HG02938 (cell line): Measurements from ENCODE around the gene LILRB3.
"Not testable (repeated sequence)": the region's sequence is repeated elsewhere in the genome, so short reads cannot be mapped to it uniquely, and the experiment has no call there.

Experiments used
- ATAC-seq: cut with Tn5 transposase; IDR thresholded peaks from one replicate; pipeline ENCODE4 v1.9.1; 2021; ENCODE audit warnings: mild to moderate bottlenecking, moderate library complexity; ENCODE audit not compliant: unreplicated experiment

LILRB3 gene

DNA sequence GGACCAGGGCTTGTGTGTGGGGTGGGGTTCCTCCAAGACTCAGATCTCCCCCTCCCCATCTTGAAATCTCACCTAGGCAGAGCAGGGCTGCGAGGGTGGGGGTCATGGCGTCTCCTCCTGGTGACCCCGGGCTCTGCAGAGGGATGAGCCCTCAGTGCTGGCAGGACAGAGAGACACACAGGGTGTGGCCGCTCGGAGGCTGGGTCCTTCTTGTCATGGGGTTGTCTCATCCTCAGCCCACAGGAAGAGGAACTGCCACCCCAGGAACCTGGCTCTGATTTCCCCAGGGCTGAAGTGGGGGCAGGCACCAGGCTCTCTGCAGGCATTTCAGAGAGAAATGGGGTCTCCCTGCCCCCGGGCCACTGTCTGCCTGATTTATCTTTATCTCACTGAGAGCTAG, 19.8 kb upstream of the LILRB3 start, which contains the start of gene LILRA6:
Gene LILRA6, minus strand, starts transcription at position 145 of the 400 bp plus-strand sequence.
- not testable (repeated sequence) for ATAC-seq

DNA sequence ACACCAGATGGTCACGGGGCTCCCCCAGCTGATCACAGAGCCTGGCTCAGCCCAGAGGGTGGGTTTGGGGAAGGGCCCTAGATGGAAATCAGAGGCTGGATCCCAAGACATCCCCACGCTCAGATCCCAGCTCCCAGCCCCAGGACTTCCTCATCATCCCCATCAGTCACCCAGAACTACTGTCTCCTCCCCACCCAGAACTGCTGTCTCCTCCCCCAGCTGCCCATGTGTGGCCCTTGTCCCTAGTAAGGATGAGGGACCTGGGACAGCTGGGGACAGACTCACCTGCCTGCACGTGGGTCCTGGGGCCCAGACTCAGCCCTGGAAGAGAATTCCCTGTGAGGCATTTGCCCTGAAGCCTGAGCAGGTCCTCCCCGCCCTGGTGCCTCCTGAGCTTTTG, 19.4 kb upstream of the LILRB3 start:
- not testable (repeated sequence) for ATAC-seq

DNA sequence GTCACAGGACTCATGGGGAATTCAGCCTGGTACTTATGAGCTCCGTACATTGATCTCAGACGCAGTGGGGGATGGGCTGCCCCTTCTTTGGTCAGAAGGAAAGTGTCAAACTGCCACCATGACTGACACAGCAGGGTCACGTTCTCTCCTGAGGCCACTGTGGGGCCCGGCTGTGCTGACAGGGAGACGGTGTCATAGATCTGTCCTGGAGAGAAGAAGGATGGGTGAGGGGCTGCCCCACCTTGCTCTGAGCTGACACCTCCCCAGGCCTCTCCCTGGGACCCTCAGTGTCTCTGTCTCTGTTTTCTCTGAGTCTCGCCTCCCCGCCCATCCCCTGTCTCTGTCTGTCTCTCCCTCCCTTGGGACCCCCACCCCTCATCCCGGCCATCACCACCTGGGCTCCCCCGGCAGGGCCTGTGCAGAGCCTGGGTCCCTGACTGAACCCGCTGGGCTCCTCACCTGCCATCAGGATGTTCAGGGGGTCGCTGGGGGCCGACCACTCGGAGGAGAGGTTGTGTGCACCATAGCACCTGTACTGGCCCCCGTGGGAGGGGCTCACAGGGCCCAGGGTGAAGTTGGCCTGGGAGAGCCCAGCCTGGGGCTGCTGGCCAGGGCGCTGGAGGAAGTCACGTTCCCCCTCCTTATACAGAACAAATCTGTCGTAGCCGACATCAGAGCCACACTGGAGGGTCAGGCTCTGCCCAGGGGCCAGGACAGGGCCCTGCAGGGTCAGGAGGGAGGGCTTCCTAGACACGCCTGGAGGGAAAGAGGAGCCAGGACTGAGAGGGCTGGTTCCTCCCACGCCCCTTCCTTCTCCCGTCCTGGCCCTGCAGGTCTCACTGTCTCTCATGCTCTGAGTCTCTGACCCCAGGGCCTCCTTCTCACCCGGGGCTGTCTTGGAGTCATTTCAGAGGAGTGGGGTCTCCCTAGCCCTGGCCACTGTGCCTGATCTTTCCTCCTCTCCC, 17.8 kb upstream of the LILRB3 start:
- not testable (repeated sequence) for ATAC-seq

DNA sequence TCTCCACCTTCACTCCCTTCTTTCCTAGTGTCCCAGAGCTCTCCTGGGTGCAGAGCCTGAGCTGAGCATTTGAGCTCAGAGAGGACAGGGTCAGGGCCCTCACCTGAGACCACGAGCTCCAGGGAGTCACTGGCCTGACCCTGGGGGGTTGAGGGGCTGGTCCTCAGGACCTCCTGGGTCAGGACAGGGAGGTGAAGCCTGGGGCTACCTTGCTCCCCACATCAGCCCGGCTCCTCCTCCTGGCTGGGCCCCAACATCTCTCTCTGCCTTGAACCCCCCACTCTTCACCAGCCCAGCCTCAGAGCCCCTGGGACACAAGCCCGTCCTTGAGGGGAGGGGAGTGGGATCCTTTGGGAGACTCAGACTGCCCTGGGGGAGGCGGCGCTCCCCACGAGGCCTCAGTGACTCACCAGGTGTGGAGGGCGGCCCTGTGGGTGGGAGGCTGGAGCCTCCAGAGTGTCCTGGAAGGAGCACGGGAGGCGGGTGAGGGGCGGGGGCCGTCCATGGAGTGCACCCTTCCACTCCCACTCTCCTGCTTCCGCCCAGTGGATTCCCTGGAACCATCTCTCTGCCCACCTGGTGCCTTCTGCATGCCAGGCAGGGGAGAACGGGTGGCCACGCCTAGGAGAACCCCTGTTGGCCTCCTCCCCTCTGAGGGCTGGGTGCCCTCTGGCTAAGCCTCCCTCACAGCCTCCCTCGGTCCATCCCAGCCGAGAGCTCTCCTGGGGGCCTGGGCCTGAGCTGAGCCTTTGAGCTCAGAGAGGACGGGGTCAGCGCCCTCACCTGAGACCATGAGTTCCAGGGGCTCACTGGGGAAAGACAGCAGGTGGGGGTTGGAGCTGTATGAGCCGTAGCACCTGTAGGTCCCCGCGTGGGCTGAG, 16.9 kb upstream of the LILRB3 start:
- ATAC-seq: not testable (repeated sequence)

DNA sequence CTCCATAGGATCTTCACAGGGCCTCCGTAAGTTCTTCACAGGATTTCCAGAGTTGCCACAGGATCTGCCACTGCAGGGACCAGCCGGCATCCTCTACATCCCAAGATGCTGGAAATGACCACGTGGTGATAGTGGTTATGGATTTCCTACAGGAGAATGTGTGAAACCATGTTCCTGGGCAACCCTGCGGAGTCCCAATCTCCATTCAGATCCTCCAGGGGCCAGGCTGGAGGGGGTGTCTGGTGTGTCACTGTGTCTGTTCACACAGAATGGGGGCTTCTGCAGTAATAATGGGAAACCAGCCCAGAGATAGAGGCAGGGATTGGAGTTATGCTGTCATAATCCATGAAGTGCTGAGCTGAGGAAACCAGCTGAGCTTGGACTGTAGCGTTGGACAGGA, 11.1 kb upstream of the LILRB3 start:
- no peak for ATAC-seq

DNA sequence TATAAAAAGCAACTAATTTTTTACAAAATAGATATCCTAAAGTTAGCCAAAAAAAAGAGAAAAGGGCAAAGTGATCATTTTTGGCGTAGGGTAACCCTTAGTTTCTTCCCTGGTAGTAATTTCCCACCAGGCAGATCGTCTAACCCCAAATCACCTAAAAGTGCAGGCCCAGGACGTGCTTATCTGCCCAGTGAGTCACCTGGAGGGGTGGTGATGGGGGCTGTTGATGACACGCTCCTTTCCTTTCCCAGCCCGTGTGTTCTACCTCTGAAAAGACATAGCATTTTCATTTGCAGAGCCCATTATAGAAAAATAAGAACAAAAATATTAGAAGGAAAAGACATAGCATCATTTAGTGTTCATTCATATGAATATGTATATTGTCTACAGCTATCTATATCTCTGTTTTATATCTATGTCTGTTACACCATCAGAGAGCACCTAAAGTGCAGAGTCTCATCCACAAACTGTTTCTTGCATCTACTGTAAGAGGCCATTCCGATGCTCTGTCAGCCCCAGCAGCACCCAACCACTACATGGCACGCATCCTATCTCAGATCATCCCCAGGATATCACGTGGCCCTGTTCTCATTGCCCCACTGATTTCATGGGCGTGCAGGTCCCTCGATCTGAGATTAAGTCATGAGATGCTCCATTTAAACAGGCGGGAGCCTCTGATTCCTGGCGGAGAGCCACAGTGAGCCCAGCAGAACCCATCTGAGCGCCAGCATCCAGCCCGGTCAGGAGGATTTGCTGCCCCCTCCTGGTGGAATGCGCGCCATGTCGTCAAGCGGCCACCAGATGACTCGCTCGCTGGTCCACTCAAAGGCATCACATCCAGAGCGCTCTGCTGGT, 8.5 kb upstream of the LILRB3 start:
- peak; percentile 83 for ATAC-seq

DNA sequence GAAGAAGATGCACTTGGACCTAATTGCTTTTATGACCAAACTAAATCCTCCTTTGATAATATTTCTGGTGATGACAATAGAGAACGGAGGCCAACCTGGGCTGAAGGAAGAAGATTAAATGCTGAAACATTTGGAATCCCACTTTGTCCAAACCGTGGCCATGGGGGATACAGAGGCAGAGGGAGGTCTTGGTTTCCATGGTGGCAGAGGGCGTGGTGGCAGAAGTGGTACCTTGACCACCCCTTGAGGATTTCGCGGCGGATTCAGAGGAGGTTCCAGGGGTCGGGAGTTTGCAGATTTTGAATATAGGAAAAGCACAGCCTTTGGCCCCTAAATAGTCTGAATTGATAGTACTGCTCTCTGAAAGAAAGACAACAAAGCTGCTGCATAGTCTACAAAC, 7.2 kb upstream of the LILRB3 start:
- ATAC-seq: no peak

DNA sequence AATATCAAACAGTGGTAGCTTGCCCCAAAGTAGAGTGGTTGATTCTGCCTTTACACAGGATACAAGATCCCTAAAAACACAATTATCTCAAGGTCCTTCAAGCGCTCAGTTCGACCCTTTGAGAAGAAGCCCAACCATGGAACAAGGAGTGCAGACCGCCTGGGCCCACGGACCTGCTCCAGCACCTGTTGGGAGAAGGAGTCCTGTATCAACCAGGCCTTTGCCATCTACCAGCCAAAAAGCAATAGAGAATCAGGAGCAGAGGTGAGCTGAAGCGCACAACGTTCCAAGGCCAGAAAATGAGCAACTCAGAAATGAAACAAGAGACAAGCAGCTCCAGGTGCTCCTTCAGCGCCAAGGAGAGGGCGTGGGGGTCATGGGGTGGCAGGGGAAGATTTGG, 6.3 kb upstream of the LILRB3 start:
- no peak for ATAC-seq

DNA sequence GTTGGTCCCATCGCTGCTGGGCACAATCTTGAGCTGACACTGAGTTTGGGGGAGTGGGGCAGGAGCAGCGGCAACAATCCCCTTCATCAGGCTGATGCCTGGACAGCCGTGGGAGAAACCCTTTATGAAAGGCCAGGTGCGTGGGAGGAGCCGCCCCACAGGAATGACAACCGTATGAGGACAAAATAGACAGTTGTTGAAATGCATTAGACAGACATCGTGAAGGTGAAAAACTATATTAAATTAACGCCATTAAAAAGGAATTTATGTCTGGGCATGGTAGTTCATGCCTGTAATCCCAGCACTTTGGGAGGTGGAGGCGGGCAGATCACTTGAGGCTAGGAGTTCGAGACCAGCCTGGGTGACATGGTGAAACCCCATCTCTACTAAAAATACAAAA, 1.8 kb upstream of the LILRB3 start:
- ATAC-seq: not testable (repeated sequence)

DNA sequence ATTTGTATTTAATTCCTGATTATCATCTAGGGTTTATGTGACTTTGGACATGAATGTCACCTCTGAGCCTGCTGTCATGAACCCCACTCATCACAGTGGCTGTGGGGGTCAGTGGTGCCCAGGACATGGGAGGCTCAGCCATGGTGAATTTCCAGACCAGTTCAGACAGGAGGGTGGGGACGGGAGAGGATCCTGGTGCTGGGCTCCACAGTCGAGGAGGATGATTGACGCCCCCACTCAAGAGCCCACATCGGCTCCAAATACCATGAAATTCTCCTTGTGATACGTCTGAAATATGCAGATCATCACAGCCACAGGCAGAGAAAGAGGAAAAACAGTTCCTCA, 1.1 kb upstream of the LILRB3 start:
- not testable (repeated sequence) for ATAC-seq

DNA sequence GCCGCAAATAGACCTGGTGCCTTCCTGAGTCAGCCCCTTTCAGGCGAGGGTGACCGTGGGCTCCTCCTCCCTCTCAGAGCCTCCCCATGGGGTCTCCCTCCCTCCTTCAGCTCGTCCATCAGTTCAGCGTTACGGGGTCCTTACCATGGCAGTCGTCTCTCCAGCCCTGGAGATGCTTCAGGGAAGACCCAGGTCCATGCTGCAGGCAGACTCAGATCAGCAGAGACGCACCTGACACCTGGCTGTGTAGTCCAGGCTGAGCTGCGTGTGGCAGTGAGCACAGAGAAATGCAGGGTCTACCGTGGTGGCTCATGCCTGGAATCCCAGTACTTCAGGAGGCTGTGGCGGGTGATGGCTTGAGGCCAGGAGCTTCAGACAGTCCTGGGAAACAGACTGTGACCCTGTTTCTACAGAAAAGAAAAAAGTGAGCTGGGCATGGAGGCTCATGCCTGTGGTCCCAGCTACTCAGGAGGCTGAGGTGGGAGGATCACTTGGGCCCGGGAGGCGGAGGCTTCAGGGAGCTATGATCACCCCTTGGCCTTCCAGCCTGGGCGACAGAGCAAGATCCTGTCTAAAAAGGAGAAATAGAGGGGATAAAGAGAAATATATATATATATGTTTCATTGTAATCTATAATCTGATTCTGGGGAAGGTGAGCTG, 600 bp upstream of the LILRB3 start:
- ATAC-seq: not testable (repeated sequence)

DNA sequence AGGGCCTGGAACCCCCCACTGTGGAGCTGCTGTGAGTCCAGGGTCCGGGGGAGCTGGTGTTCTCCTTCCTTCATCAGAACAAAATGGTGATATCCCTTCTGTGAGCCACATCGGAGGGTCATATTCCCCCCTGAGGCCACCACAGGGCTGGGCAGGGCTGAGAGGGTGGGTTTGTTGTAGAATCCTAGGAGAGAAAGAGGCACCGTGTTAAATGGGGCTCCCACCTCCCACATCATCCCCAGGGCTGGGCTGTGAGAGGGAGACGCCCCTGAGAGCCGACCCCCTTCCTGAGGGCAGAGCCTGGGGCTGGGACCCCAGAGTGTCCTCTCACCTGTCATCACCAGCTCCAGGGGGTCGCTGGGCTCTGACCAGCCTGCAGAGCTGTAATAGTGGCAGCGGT, 860 bp downstream of the LILRB3 start:
- not testable (repeated sequence) for ATAC-seq

DNA sequence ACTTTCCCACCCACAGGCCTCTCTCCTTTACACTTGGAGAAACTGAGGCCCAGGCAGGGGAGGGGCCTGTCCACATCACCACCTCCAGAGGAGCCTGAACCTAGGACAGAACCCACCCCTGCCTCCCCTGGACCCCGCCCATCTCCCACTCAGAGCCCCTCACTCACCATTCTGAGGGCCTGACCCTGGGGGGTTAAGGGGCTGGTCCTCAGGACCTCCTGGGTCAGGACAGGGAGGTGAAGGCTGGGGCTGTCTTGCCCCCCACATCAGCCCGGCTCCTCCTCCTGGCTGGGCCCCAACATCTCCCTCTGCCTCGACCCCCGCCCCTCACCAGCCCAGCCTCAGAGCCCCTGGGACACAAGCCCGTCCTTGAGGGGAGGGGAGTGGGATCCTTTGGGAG, 3.1 kb downstream of the LILRB3 start:
- not testable (repeated sequence) for ATAC-seq

DNA sequence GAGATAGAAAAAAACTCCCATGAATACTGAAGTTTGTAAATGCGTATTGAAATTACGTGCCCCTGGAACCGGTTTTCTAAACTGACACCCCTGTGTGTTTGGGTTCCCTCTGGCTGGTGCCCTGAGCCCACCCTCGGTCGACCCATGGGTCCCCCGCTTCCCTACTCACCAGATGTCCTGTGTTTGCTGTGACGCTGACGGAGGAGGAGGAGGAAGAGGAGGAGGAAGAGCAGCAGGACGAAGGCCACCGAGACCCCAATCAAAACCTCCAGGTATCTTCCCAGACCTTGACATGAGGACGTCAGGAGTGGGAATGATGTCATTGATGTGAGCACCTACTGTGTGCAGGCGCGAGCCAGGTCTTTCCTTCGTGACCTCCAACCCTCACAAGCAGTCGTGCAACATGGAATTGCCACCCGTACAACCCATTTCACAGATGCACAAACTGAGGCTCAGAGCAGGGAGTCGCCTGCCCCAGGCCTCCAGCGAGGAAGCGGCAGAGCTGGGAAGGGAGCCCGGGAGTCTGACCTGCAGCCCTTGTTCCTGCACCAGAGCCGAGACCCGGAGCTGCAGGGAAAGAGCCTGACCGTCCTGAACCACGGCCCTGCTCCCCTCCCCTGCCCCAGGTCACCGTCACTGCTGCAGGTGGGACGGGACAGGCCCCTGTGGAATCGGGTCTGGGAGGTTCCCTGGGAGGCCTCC, 3.7 kb downstream of the LILRB3 start:
- ATAC-seq: no peak

DNA sequence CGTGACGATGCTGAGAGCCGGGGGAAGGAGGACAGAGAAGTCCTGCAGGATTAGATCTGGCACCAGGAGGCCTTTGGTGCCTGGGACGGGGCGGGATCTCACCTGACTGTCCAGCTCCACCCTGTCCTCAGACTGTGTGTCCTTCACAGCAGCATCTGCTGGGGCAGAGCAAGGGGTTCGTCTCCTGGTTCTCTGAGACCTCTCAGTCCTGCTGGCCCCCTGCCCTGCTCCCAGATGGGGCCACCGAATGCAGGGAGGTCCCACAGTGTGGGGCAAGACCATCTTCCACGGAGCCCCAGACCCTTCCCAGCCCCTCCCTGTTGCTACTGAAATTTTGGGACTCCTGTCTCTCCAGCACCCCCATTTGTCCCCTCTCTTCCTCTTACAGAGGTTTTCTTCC, 4.5 kb downstream of the LILRB3 start:
- ATAC-seq: no peak

DNA sequence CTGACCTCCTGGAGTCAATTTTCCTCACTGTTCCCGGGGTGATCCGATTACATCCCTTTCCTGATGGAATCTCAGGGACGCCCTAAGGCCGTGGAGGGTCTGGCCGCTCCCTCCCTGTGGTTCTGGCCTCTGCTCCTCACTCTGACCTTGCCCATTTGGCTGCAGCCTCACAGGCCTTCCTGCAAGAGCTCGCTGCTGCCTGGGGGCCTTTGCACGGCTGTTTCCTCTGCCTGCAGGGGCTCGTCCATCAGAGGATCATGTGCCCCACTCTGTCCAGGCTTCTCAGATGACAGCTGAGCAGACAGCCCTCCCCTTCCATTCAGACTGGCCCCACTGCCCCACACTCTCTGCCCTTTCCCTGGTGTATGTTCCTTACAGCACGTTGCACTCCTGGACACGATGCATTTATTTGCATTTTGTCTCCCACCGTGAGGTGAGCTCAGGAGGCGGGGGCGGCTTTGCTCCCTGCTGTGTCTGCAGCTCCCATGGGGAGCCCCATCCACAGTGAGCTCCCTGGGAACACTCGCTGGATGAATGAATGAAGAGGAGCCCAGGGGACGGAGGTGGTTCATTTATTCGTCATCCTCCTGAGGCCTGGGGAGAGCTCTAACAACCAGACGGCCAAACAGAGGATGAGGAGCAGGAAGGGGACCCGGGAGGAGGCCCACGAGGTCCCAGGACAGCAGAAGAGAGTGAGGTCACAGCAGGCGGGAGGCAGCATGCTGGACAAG, 5.1 kb downstream of the LILRB3 start:
- ATAC-seq: not testable (repeated sequence)

DNA sequence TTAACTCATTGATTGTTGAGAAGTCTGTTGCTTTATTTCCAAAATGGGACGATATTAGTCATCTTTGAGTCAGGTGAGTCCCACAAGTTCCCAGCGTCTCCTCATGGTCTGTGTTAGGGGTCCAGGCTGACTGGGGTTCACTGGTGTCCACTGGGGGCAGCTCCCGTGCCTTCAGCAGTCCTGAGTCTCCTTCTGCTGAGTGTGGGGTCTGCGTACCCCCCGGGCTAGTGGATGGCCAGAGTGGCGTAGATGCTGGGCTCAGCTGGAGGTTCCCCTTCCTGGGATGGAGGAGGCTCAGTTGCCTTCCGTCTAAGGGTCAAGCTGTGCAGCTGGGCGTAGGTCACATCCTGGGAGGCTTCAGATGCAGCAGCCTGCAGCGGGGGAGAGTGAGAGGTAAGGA, 5.9 kb downstream of the LILRB3 start:
- ATAC-seq: no peak

DNA sequence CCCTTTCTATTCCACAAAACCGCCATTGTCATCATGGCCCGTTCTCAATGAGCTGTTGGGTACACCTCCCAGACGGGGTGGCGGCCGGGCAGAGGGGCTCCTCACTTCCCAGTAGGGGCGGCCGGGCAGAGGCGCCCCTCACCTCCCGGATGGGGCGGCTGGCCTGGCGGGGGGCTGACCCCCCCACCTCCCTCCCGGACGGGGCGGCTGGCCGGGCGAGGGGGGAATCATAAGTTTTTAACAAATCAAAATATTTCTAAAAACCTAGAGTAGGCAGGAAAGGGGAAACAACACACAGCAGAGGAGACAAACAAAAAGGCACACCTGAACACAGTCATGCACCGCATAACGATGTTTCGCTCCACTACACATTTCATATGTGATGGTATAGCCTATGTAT, 8.1 kb downstream of the LILRB3 start:
- not testable (repeated sequence) for ATAC-seq

DNA sequence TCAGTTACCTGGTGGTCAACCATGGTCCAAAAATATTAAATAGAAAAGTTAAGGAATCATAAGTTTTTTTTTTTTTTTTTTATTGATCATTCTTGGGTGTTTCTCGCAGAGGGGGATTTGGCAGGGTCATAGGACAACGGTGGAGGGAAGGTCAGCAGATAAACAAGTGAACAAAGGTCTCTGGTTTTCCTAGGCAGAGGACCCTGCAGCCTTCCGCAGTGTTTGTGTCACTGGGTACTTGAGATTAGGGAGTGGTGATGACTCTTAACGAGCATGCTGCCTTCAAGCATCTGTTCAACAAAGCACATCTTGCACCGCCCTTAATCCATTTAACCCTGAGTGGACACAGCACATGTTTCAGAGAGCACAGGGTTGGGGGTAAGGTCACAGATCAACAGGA, 8.6 kb downstream of the LILRB3 start:
- ATAC-seq: not testable (repeated sequence)
